HCT116 (cell line): ENCODE measurements around the gene EEFSEC.

Source experiments
- CBX3 ChIP-seq: IDR thresholded peaks from 2 replicates; pipeline ENCODE4 v1.6.1; 2012; ENCODE audit warnings: low read depth
- EZH2 ChIP-seq: fragments of 200-600 bp; sonication (generic); IDR thresholded peaks from 2 replicates; pipeline ENCODE4 v1.6.1; 2017; ENCODE audit warnings: antibody characterized with exemption, mixed run types
- EZH2phosphoT487 ChIP-seq: fragments of 200-600 bp; IDR thresholded peaks from 2 replicates; pipeline ENCODE4 v1.6.1; 2018; ENCODE audit warnings: antibody characterized with exemption, borderline replicate concordance
- FOSL1 ChIP-seq: IDR thresholded peaks from 2 replicates; pipeline ENCODE4 v1.6.1; 2012; ENCODE audit warnings: low read depth
- POLR2A ChIP-seq: IDR thresholded peaks from 2 replicates; pipeline ENCODE4 v1.7.0; 2011; ENCODE audit warnings: borderline replicate concordance; ENCODE audit not compliant: insufficient read depth, insufficient read length; ENCODE audit errors: extremely low read depth
- RAD21 ChIP-seq: IDR thresholded peaks from 2 replicates; pipeline ENCODE4 v1.6.1; 2012; ENCODE audit warnings: low read depth, mild to moderate bottlenecking
- SIN3A ChIP-seq: IDR thresholded peaks from 2 replicates; pipeline ENCODE4 v1.6.1; 2012; ENCODE audit warnings: low read depth
- ZNF274 ChIP-seq: fragments of 200-500 bp; sonication (Bioruptor generic); IDR thresholded peaks from 2 replicates; pipeline ENCODE4 v1.6.1; 2014; ENCODE audit warnings: mild to moderate bottlenecking, low read depth, low read length, inconsistent platforms
- TF ChIP-seq, protein P1 (sequence below), 3 experiments: fragments of 200-600 bp in 1 of 3; sonication (generic) in 1 of 3; IDR thresholded peaks in 2 of 3; conservative IDR thresholded peaks in 1 of 3; 2 replicates each; pipeline ENCODE4 v1.5.1; 2012 to 2017; ENCODE audit warnings: low read depth in 2 of 3, low read length in 2 of 3, antibody characterized with exemption in 1 of 3, borderline replicate concordance in 1 of 3, control low read depth in 1 of 3, mild to moderate bottlenecking in 1 of 3, mixed read lengths in 1 of 3, mixed run types in 1 of 3, moderate library complexity in 1 of 3; ENCODE audit not compliant: insufficient read depth in 1 of 3
- TF ChIP-seq, protein P2 (sequence below): IDR thresholded peaks from 2 replicates; pipeline ENCODE4 v1.6.1; 2012
- TF ChIP-seq, protein P3 (sequence below): IDR thresholded peaks from 2 replicates; pipeline ENCODE4 v1.6.1; 2012; ENCODE audit warnings: low read depth

DNA sequence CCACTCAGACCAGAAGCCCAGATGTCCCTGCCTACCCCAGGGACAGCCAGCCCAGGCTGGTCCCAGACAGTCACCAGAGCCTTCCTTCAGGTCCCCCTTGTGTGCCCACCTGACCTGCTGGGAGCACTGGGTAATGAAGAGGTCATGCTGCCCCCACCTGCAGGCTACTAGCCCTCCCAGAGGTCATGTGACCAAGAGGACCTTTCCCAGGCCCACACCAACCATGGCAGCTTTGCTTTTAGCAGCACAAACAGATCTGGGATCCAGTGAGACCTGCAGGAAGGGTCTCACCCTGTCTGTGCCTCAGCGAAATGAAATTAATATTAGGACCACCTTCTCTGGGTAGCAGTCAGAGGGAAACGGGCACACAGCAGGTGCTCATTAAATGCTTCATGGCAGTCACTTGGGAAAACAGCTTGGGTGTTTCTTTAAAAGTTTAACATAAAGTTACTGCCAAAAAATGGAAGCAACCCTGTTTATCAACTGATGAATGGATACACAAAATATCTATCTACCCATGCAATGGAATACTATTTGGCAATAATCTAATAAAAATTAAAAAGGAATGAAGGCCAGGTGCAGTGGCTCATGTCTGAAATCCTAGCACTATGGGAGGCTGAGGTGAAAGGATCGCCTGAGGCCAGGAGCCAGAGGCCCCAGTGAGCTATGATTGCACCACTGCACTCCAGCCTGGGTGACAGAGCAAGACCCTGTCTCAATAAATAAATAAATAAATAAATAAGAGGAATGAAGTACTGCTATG lies 269.7 kb downstream of the EEFSEC start:
- TF ChIP-seq, protein P1, sequence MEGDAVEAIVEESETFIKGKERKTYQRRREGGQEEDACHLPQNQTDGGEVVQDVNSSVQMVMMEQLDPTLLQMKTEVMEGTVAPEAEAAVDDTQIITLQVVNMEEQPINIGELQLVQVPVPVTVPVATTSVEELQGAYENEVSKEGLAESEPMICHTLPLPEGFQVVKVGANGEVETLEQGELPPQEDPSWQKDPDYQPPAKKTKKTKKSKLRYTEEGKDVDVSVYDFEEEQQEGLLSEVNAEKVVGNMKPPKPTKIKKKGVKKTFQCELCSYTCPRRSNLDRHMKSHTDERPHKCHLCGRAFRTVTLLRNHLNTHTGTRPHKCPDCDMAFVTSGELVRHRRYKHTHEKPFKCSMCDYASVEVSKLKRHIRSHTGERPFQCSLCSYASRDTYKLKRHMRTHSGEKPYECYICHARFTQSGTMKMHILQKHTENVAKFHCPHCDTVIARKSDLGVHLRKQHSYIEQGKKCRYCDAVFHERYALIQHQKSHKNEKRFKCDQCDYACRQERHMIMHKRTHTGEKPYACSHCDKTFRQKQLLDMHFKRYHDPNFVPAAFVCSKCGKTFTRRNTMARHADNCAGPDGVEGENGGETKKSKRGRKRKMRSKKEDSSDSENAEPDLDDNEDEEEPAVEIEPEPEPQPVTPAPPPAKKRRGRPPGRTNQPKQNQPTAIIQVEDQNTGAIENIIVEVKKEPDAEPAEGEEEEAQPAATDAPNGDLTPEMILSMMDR (IDR thresholded peaks at IDR 0.05 in 2 of 3, conservative IDR thresholded peaks at IDR 0.05 in 1 of 3; ENCODE audit: borderline replicate concordance in 1 of 3, insufficient read depth in 1 of 3, low read depth in 2 of 3, low read length in 2 of 3) = no peak
- TF ChIP-seq RAD21 = no peak
- TF ChIP-seq ZNF274 = no peak
- no peak for TF ChIP-seq SIN3A
- TF ChIP-seq POLR2A = no peak
- TF ChIP-seq EZH2phosphoT487 = no peak
- TF ChIP-seq FOSL1 = no peak
- TF ChIP-seq, protein P2, sequence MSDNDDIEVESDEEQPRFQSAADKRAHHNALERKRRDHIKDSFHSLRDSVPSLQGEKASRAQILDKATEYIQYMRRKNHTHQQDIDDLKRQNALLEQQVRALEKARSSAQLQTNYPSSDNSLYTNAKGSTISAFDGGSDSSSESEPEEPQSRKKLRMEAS = no peak
- TF ChIP-seq EZH2 = no peak
- TF ChIP-seq, protein P3, sequence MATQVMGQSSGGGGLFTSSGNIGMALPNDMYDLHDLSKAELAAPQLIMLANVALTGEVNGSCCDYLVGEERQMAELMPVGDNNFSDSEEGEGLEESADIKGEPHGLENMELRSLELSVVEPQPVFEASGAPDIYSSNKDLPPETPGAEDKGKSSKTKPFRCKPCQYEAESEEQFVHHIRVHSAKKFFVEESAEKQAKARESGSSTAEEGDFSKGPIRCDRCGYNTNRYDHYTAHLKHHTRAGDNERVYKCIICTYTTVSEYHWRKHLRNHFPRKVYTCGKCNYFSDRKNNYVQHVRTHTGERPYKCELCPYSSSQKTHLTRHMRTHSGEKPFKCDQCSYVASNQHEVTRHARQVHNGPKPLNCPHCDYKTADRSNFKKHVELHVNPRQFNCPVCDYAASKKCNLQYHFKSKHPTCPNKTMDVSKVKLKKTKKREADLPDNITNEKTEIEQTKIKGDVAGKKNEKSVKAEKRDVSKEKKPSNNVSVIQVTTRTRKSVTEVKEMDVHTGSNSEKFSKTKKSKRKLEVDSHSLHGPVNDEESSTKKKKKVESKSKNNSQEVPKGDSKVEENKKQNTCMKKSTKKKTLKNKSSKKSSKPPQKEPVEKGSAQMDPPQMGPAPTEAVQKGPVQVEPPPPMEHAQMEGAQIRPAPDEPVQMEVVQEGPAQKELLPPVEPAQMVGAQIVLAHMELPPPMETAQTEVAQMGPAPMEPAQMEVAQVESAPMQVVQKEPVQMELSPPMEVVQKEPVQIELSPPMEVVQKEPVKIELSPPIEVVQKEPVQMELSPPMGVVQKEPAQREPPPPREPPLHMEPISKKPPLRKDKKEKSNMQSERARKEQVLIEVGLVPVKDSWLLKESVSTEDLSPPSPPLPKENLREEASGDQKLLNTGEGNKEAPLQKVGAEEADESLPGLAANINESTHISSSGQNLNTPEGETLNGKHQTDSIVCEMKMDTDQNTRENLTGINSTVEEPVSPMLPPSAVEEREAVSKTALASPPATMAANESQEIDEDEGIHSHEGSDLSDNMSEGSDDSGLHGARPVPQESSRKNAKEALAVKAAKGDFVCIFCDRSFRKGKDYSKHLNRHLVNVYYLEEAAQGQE = no peak
- no peak for TF ChIP-seq CBX3
